Brain microvascular endothelial cell (primary cell): ENCODE data around the gene SUPT3H.

Source experiments
- DNase-seq: peaks from one replicate; pipeline ENCODE4 v3.0.0-alpha.2; 2020
- H3K27ac ChIP-seq: fragments of 250-450 bp; sonication (Bioruptor Pico); 2 replicates; pipeline ENCODE4 v1.5.1; 2020; ENCODE audit warnings: mild to moderate bottlenecking, moderate library complexity
- H3K27me3 ChIP-seq: fragments of 250-450 bp; sonication (Bioruptor Pico); replicated peaks from 2 replicates; pipeline ENCODE4 v1.5.1; 2020; ENCODE audit warnings: mild to moderate bottlenecking
- H3K36me3 ChIP-seq: fragments of 250-450 bp; sonication (Bioruptor Pico); replicated peaks from 2 replicates; pipeline ENCODE4 v1.5.1; 2020; ENCODE audit warnings: mild to moderate bottlenecking
- H3K4me3 ChIP-seq: 2 replicates; pipeline ENCODE4 v1.5.1; 2011; ENCODE audit warnings: low read depth, mild to moderate bottlenecking, control low read depth, low read length, moderate library complexity
- CTCF ChIP-seq: IDR thresholded peaks from 2 replicates; pipeline ENCODE4 v1.5.1; 2011; ENCODE audit warnings: low read depth, mild to moderate bottlenecking, moderate library complexity, low read length, control low read depth, inconsistent platforms; ENCODE audit errors: missing control alignments
- in situ Hi-C: cut with HindIII; loops from 2 replicates; pipeline ENCODE4 v1.10.0; 2017; ENCODE audit warnings: low sequenced_read_pairs, low pct_ligation_motif_present

SUPT3H gene

GRCh38 chr6:45377554-45378333 is at the start of gene SUPT3H:
TSS of gene SUPT3H (minus strand) at chr6:45377934.
- in situ Hi-C loops, result no loop called here
- peak within 1 kb of the TSS; percentile 86 for H3K27ac ChIP-seq
- H3K4me3 ChIP-seq, result peak within 1 kb of the TSS; percentile 77
- peak; percentile 19 for TF ChIP-seq CTCF
- H3K27me3 ChIP-seq, result no peaks in the 10 kb centered on the region
- peak; percentile 86 for DNase-seq
- H3K36me3 ChIP-seq, result no peaks in the 10 kb centered on the region

- Histone ChIP-seq H3K36me3 (peaks cover 3% of the 10 kb centered on the region), H3K4me3 (no peak overlapping the region), H3K27ac (no peak overlapping the region), H3K27me3 (no peaks in the 10 kb centered on the region)
- in situ Hi-C loops, result loop anchor here (25.0 kb wide), 1 partner anchor 286 kb away; no protein-coding TSS in a partner anchor
- no peak for TF ChIP-seq CTCF
- DNase-seq, result no peak
These were observed 48.5 kb upstream of the SUPT3H start for GRCh38 chr6:45426251-45426650.

- no peak for DNase-seq
- Histone ChIP-seq H3K36me3 (peaks cover 2% of the 10 kb centered on the region), H3K27me3 (no peaks in the 10 kb centered on the region), H3K4me3 (peak overlapping the region; percentile 98), H3K27ac (no peak overlapping the region)
- TF ChIP-seq CTCF, result no peak
- in situ Hi-C loops, result no loop called here
These were observed 46.7 kb upstream of the SUPT3H start for GRCh38 chr6:45424451-45424861.

- Histone ChIP-seq H3K27ac (peak overlapping the region; percentile 74), H3K27me3 (no peaks in the 10 kb centered on the region), H3K4me3 (peak overlapping the region; percentile 98), H3K36me3 (no peaks in the 10 kb centered on the region)
- in situ Hi-C loops, result no loop called here
- TF ChIP-seq CTCF, result no peak
- no peak for DNase-seq
These were observed 46.2 kb upstream of the SUPT3H start for GRCh38 chr6:45423824-45424450.

- DNase-seq, result no peak
- H3K27me3 ChIP-seq, result no peaks in the 10 kb centered on the region
These were observed 45.5 kb upstream of the SUPT3H start for GRCh38 chr6:45423111-45423823.

More at GRCh38 chr6:45423111-45423823, 45.5 kb upstream of the SUPT3H start:
- H3K4me3 ChIP-seq, result peak overlapping the region; percentile 98
- peak overlapping the region; percentile 74 for H3K27ac ChIP-seq
- no peaks in the 10 kb centered on the region for H3K36me3 ChIP-seq
- TF ChIP-seq CTCF, result no peak
- in situ Hi-C loops, result no loop called here
